NOMO-1 (cell line): Measurements from ENCODE around the gene ARHGAP19.

ENCODE experiments used
- DNase-seq, 2 experiments: peaks; one replicate each; lab custom pipeline; 2025; ENCODE audit not compliant: unreplicated experiment in 2 of 2; lab: John Stamatoyannopoulos, UW

Gene ARHGAP19

DNA sequence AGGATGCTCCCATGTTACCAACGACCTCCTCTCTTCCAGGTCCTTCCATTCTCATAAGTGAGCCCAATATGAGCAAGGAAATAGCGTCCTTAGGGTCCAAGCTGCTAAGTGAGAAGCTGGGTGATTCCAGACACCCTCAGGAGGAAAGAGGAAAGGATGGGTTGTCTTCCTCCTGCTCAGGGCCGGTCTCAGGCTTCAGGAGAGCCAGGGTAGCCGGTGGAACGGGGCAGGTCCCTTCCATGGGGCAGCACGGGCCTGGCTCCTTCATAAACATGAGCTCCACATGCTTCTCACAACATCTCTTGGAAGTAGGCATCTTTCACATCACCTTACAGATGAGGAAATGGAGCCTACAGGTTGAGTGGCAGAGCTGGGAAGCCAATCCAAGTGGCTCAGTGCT lies 119.4 kb downstream of the ARHGAP19 start:
- no peak for DNase-seq
